HepG2 (cell line): Measurements from ENCODE around the gene SLC35F3.

Experiments used
- CBFB ChIP-seq: sonication (generic); formaldehyde crosslinking; IDR thresholded peaks from 2 replicates; pipeline ENCODE4 v1.4.0; 2020; ENCODE audit warnings: missing genetic modification reagents
- CTCF ChIP-seq: sonication (generic); formaldehyde crosslinking; IDR thresholded peaks from 2 replicates; pipeline ENCODE4 v1.5.0; 2020; ENCODE audit warnings: mild to moderate bottlenecking, missing genetic modification reagents, moderate library complexity
- POLR2A ChIP-seq, 2 experiments: IDR thresholded peaks; 2 replicates each; pipeline ENCODE4 v1.6.1; 2011; ENCODE audit warnings: low read depth in 2 of 2, low read length in 2 of 2, mild to moderate bottlenecking in 1 of 2, moderate library complexity in 1 of 2; ENCODE audit not compliant: insufficient read depth in 1 of 2
- SMAD3 ChIP-seq: sonication (generic); formaldehyde crosslinking; IDR thresholded peaks from 2 replicates; pipeline ENCODE4 v1.4.0; 2020; ENCODE audit warnings: missing genetic modification reagents
- STAG1 ChIP-seq: sonication (generic); formaldehyde crosslinking; IDR thresholded peaks from 2 replicates; pipeline ENCODE4 v1.4.0; 2020; ENCODE audit warnings: missing genetic modification reagents
- ZNF274 ChIP-seq: sonication (generic); formaldehyde crosslinking; IDR thresholded peaks from 2 replicates; pipeline ENCODE4 v1.5.1; 2020; ENCODE audit warnings: mild to moderate bottlenecking, missing genetic modification reagents
- ZNF563 ChIP-seq: sonication (generic); formaldehyde crosslinking; IDR thresholded peaks from 2 replicates; pipeline ENCODE4 v1.8.0; 2022; ENCODE audit warnings: mild to moderate bottlenecking, moderate library complexity, missing genetic modification reagents
- TF ChIP-seq, protein P1 (sequence below): IDR thresholded peaks from 2 replicates; pipeline ENCODE4 v1.6.1; 2016

GRCh38 chr1:234119431-234119830 lies 215.0 kb downstream of the SLC35F3 start:
- TF ChIP-seq POLR2A (IDR thresholded peaks at IDR 0.05; ENCODE audit: insufficient read depth in 1 of 2, low read depth in 2 of 2, low read length in 2 of 2): no peak
- TF ChIP-seq CTCF (CRISPR knock-in tag): no peak
- TF ChIP-seq, protein P1, sequence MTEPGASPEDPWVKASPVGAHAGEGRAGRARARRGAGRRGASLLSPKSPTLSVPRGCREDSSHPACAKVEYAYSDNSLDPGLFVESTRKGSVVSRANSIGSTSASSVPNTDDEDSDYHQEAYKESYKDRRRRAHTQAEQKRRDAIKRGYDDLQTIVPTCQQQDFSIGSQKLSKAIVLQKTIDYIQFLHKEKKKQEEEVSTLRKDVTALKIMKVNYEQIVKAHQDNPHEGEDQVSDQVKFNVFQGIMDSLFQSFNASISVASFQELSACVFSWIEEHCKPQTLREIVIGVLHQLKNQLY (CRISPR knock-in tag): no peak
- no peak for TF ChIP-seq ZNF563 (CRISPR knock-in tag)
- no peak for TF ChIP-seq STAG1
- no peak for TF ChIP-seq SMAD3
- TF ChIP-seq ZNF274: no peak
- TF ChIP-seq CBFB (CRISPR knock-in tag): no peak
